ENCODE data around the gene GRK5. TPM values are rescaled to one million over a fixed set of nuclear protein-coding genes. Genes with fewer than 3 reads are reported as not detected.

GRK5 gene
- total and polyA plus RNA-seq, 12 donors: 9.3 to 96.4 (median 21.5) TPM

GRCh38 chr10:119365773-119366599 lies 158.6 kb downstream of the GRK5 start:
- H3K27ac ChIP-seq: peak overlapping the region in 1 of 5 donors; percentile 62
- TF ChIP-seq CTCF (IDR thresholded peaks at IDR 0.05) (no peak), POLR2A (IDR thresholded peaks at IDR 0.05) (no peak)
- DNase-seq: no peak
- WGBS, 4 donors: 80 to 85% (median 81%) methylated on average over 11 to 12 of the region's 12 CpGs
- H3K9me3 ChIP-seq (replicated peaks in 1 of 3): no peaks in the 10 kb centered on the region
- H3K36me3 ChIP-seq (replicated peaks in 1 of 2): no peaks in the 10 kb centered on the region
- H3K27me3 ChIP-seq: no peaks in the 10 kb centered on the region
- intact Hi-C loops (cut with DNase I): no loop called here
- no peak overlapping the region for H3K4me3 ChIP-seq
- peaks cover 6 to 41% of the 10 kb centered on the region in 2 donors for H3K4me1 ChIP-seq (replicated peaks in 1 of 2)

GRCh38 chr10:119367841-119368549 lies 160.6 kb downstream of the GRK5 start:
- intact Hi-C loops (cut with DNase I): no loop called here

GRCh38 chr10:119368581-119368980 lies 161.2 kb downstream of the GRK5 start:
- DNase-seq: no peak
- intact Hi-C loops (cut with DNase I): no loop called here
- Histone ChIP-seq H3K9me3 (replicated peaks in 1 of 3) (no peaks in the 10 kb centered on the region), H3K36me3 (replicated peaks in 1 of 2) (no peaks in the 10 kb centered on the region), H3K4me1 (replicated peaks in 1 of 2) (peaks cover 0 to 42% of the 10 kb centered on the region in 2 donors), H3K27ac (peak overlapping the region in 1 of 5 donors; percentile 65), H3K4me3 (no peak overlapping the region), H3K27me3 (no peaks in the 10 kb centered on the region)
- 77 to 87% (median 85%) methylated on average over 7 to 8 of the region's 8 CpGs for WGBS, 4 donors
- TF ChIP-seq CTCF (IDR thresholded peaks at IDR 0.05) (no peak), POLR2A (IDR thresholded peaks at IDR 0.05) (no peak)

More at GRCh38 chr10:119367841-119368549, 160.6 kb downstream of the GRK5 start:
- DNase-seq: no peak
- Histone ChIP-seq H3K27me3 (no peaks in the 10 kb centered on the region), H3K36me3 (replicated peaks in 1 of 2) (no peaks in the 10 kb centered on the region), H3K4me1 (replicated peaks in 1 of 2) (peaks cover 0 to 42% of the 10 kb centered on the region in 2 donors), H3K9me3 (replicated peaks in 1 of 3) (no peaks in the 10 kb centered on the region), H3K4me3 (no peak overlapping the region), H3K27ac (peak overlapping the region in 1 of 5 donors; percentile 62)
- TF ChIP-seq POLR2A (IDR thresholded peaks at IDR 0.05) (no peak), CTCF (IDR thresholded peaks at IDR 0.05) (no peak)
- WGBS, 4 donors: 92 to 94% (median 93%) methylated on average over 6 to 21 of the region's 21 CpGs
